Activated T-cell treated with anti-CD3 and anti-CD28 coated beads, Interleukin-2, amount 50 U/mL, for 48 hours (primary cell): Measurements from ENCODE around the gene IQGAP3.

Experiments
- DNase-seq, 2 experiments: peaks; one replicate each; pipeline ENCODE4 v3.0.0-alpha.2; 2020

Gene IQGAP3

GRCh38 chr1:156539818-156540355 lies 32.5 kb downstream of the IQGAP3 start:
- DNase-seq = no peak

- no peak for DNase-seq
Observed at GRCh38 chr1:156538711-156539440, 33.5 kb downstream of the IQGAP3 start.

- DNase-seq = no peak
Observed at GRCh38 chr1:156537027-156537426, 35.3 kb downstream of the IQGAP3 start.

GRCh38 chr1:156534424-156535060 lies 37.8 kb downstream of the IQGAP3 start:
- DNase-seq = no peak

- DNase-seq = no peak
Observed at GRCh38 chr1:156533568-156534220, 38.7 kb downstream of the IQGAP3 start.

- no peak for DNase-seq
Observed at GRCh38 chr1:156532374-156532773, 40.0 kb downstream of the IQGAP3 start.

GRCh38 chr1:156530006-156530405 lies 42.4 kb downstream of the IQGAP3 start:
- no peak for DNase-seq

- no peak for DNase-seq
Observed at GRCh38 chr1:156528875-156529425, 43.4 kb downstream of the IQGAP3 start.

GRCh38 chr1:156528231-156528630 lies 44.1 kb downstream of the IQGAP3 start:
- DNase-seq = no peak

GRCh38 chr1:156527584-156527983 lies 44.8 kb downstream of the IQGAP3 start:
- no peak for DNase-seq

GRCh38 chr1:156525856-156526489 lies 46.4 kb downstream of the IQGAP3 start:
- no peak for DNase-seq

- no peak for DNase-seq
Observed at GRCh38 chr1:156525071-156525501, 47.3 kb downstream of the IQGAP3 start.

GRCh38 chr1:156524481-156524869 lies 47.9 kb downstream of the IQGAP3 start:
- DNase-seq = no peak

GRCh38 chr1:156523801-156524480 lies 48.4 kb downstream of the IQGAP3 start:
- DNase-seq = no peak

GRCh38 chr1:156522443-156522970 lies 49.9 kb downstream of the IQGAP3 start:
- DNase-seq = no peak

GRCh38 chr1:156517748-156518147 lies 54.6 kb downstream of the IQGAP3 start:
- no peak for DNase-seq

- DNase-seq = no peak
Observed at GRCh38 chr1:156516821-156517220, 55.5 kb downstream of the IQGAP3 start.

GRCh38 chr1:156515956-156516355 lies 56.4 kb downstream of the IQGAP3 start:
- DNase-seq = no peak

GRCh38 chr1:156513185-156513584 lies 59.2 kb downstream of the IQGAP3 start:
- DNase-seq = no peak

- peak; percentile 53 to 64 for DNase-seq
Observed at GRCh38 chr1:156511644-156512043, 60.7 kb downstream of the IQGAP3 start.

- no peak for DNase-seq
Observed at GRCh38 chr1:156510709-156511108, 61.7 kb downstream of the IQGAP3 start.

- DNase-seq = no peak
Observed at GRCh38 chr1:156509424-156510034, 62.8 kb downstream of the IQGAP3 start.
